MM.1S (cell line): ENCODE measurements around the gene HMOX2.

Source experiments
- DNase-seq: peaks from one replicate; pipeline ENCODE4 v3.0.0-alpha.2; 2015
- H2AFZ ChIP-seq: fragments of 300-600 bp; sonication (generic); 2 replicates; pipeline ENCODE4 v1.6.0; 2016; ENCODE audit warnings: antibody characterized with exemption, low read length
- H3F3A ChIP-seq: fragments of 300-600 bp; sonication (generic); 2 replicates; pipeline ENCODE4 v1.6.1; 2016; ENCODE audit warnings: mild to moderate bottlenecking, antibody characterized with exemption, low read length, moderate library complexity, mixed read lengths; ENCODE audit not compliant: insufficient read depth
- H3K27ac ChIP-seq: fragments of 300-600 bp; sonication (generic); 2 replicates; pipeline ENCODE4 v1.5.1; 2016; ENCODE audit warnings: mild to moderate bottlenecking, low read length
- H3K27me3 ChIP-seq: fragments of 300-600 bp; sonication (generic); replicated peaks from 2 replicates; pipeline ENCODE4 v1.6.0; 2016; ENCODE audit warnings: low read length; ENCODE audit not compliant: insufficient read depth
- H3K36me3 ChIP-seq: fragments of 300-600 bp; sonication (generic); replicated peaks from 2 replicates; pipeline ENCODE4 v1.6.1; 2016; ENCODE audit warnings: mild to moderate bottlenecking, low read length, mixed read lengths; ENCODE audit not compliant: insufficient read depth
- H3K4me1 ChIP-seq: fragments of 300-600 bp; sonication (generic); 2 replicates; pipeline ENCODE4 v1.6.1; 2016; ENCODE audit warnings: low read length, mixed read lengths
- H3K4me2 ChIP-seq: fragments of 300-600 bp; sonication (generic); 2 replicates; pipeline ENCODE4 v1.6.0; 2016; ENCODE audit warnings: low read depth, low read length
- H3K4me3 ChIP-seq: fragments of 300-600 bp; sonication (generic); 2 replicates; pipeline ENCODE4 v1.5.1; 2016; ENCODE audit warnings: low read length, mixed read lengths
- H3K79me2 ChIP-seq: fragments of 300-600 bp; sonication (generic); 2 replicates; pipeline ENCODE4 v1.6.1; 2016; ENCODE audit warnings: mixed run types, low read length, mixed read lengths
- H3K9ac ChIP-seq: fragments of 300-600 bp; sonication (generic); 2 replicates; pipeline ENCODE4 v1.6.1; 2016; ENCODE audit warnings: low read length, mixed read lengths
- H3K9me2 ChIP-seq: fragments of 300-600 bp; sonication (generic); replicated peaks from 2 replicates; pipeline ENCODE4 v1.6.1; 2016; ENCODE audit warnings: mild to moderate bottlenecking, low read length, mixed read lengths; ENCODE audit not compliant: insufficient read depth
- H3K9me3 ChIP-seq: fragments of 300-600 bp; sonication (generic); replicated peaks from 2 replicates; pipeline ENCODE4 v1.6.1; 2016; ENCODE audit warnings: mild to moderate bottlenecking, low read length, mixed read lengths; ENCODE audit not compliant: insufficient read depth
- H4K20me1 ChIP-seq: fragments of 300-600 bp; sonication (generic); 2 replicates; pipeline ENCODE4 v1.6.1; 2016; ENCODE audit warnings: mild to moderate bottlenecking, low read length, moderate library complexity, mixed read lengths; ENCODE audit not compliant: insufficient read depth
- EZH2 ChIP-seq: fragments of 300-600 bp; sonication (generic); optimal IDR thresholded peaks from 2 replicates; pipeline ENCODE3; 2017; ENCODE audit warnings: low read depth, mild to moderate bottlenecking, antibody characterized with exemption, low read length, mixed read lengths
- EZH2phosphoT487 ChIP-seq: fragments of 300-600 bp; sonication (generic); IDR thresholded peaks from 2 replicates; pipeline ENCODE4 v1.6.1; 2018; ENCODE audit warnings: antibody characterized with exemption, low read length
- TF ChIP-seq, protein P1 (sequence below): fragments of 300-600 bp; sonication (generic); IDR thresholded peaks from 2 replicates; pipeline ENCODE4 v1.5.1; 2016; ENCODE audit warnings: antibody characterized with exemption, low read length, mixed read lengths

Gene HMOX2

GRCh38 chr16:4474192-4474961 is 1.8 kb upstream of the HMOX2 start, which contains the start of gene NMRAL1:
Gene NMRAL1 (minus strand): TSS chr16:4474625. CDS start chr16:4474132, 493 bp downstream.
- H3K79me2 ChIP-seq: peaks cover 28% of the 10 kb centered on the region
- TF ChIP-seq EZH2phosphoT487: no peak
- no peak for TF ChIP-seq EZH2
- TF ChIP-seq, protein P1, sequence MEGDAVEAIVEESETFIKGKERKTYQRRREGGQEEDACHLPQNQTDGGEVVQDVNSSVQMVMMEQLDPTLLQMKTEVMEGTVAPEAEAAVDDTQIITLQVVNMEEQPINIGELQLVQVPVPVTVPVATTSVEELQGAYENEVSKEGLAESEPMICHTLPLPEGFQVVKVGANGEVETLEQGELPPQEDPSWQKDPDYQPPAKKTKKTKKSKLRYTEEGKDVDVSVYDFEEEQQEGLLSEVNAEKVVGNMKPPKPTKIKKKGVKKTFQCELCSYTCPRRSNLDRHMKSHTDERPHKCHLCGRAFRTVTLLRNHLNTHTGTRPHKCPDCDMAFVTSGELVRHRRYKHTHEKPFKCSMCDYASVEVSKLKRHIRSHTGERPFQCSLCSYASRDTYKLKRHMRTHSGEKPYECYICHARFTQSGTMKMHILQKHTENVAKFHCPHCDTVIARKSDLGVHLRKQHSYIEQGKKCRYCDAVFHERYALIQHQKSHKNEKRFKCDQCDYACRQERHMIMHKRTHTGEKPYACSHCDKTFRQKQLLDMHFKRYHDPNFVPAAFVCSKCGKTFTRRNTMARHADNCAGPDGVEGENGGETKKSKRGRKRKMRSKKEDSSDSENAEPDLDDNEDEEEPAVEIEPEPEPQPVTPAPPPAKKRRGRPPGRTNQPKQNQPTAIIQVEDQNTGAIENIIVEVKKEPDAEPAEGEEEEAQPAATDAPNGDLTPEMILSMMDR: no peak

GRCh38 chr16:4477966-4478365 is 1.8 kb downstream of the HMOX2 start:
- Histone ChIP-seq H3K79me2 (peaks cover 56% of the 10 kb centered on the region), H3F3A (peaks cover 8% of the 10 kb centered on the region), H3K36me3 (no peaks in the 10 kb centered on the region), H3K9me2 (no peaks in the 10 kb centered on the region), H3K27ac (no peak overlapping the region), H3K27me3 (no peaks in the 10 kb centered on the region), H3K4me3 (no peak overlapping the region), H4K20me1 (no peaks in the 10 kb centered on the region), H3K9me3 (no peaks in the 10 kb centered on the region), H3K4me1 (peaks cover 4% of the 10 kb centered on the region; the same call in 1 of the 2 replicates), H3K4me2 (no peak overlapping the region), H3K9ac (no peak overlapping the region), H2AFZ (no peak overlapping the region)
- DNase-seq: no peak
- TF ChIP-seq EZH2 (no peak), EZH2phosphoT487 (no peak)
- TF ChIP-seq, protein P1: no peak

More at GRCh38 chr16:4474192-4474961, 1.8 kb upstream of the HMOX2 start, which contains the start of gene NMRAL1:
- peaks cover 4% of the 10 kb centered on the region; the same call in 1 of the 2 replicates for H3K4me1 ChIP-seq
- peak within 1 kb of the TSS; percentile 40; the same call in 1 of the 2 replicates for H3K9ac ChIP-seq
- peak within 1 kb of the TSS; percentile 48 for H3K4me3 ChIP-seq
- peak within 1 kb of the TSS; percentile 57 for H3K4me2 ChIP-seq
- H3K36me3 ChIP-seq: no peaks in the 10 kb centered on the region
- no peaks in the 10 kb centered on the region for H4K20me1 ChIP-seq
- no peaks in the 10 kb centered on the region for H3K9me2 ChIP-seq
- no peaks in the 10 kb centered on the region for H3K9me3 ChIP-seq
- peak within 1 kb of the TSS; percentile 74 for H2AFZ ChIP-seq
- peaks cover 8% of the 10 kb centered on the region for H3F3A ChIP-seq
- H3K27me3 ChIP-seq: no peaks in the 10 kb centered on the region
- DNase-seq: peak; percentile 69
- H3K27ac ChIP-seq: no peak within 1 kb of the TSS

DNA sequence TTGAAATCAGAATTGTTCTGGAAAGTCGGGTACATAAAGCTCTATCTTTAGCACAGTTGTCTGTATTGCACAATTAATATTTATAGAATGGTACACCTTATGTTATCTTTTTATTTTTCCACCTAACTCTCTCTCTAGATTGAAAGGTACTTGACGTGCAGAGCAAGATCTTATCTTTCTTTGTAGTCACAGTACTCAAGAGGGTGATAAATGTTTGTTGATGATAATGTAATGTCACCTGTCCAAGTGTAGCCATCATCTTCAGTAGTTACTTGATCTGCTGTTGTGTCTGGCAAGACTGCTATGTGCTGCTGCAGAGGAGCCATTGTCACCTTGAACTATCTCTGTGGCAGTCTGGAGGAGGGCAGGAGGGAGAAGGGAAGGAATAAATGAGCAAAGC is 5.3 kb downstream of the HMOX2 start:
- peaks cover 70% of the 10 kb centered on the region for H3K79me2 ChIP-seq
- H3K9ac ChIP-seq: no peak overlapping the region
- H3K9me2 ChIP-seq: no peaks in the 10 kb centered on the region
- H4K20me1 ChIP-seq: no peaks in the 10 kb centered on the region
- H3K4me3 ChIP-seq: no peak overlapping the region
- H2AFZ ChIP-seq: no peak overlapping the region
- no peaks in the 10 kb centered on the region for H3K4me1 ChIP-seq
- H3K27me3 ChIP-seq: no peaks in the 10 kb centered on the region
- H3K36me3 ChIP-seq: no peaks in the 10 kb centered on the region
- no peaks in the 10 kb centered on the region for H3F3A ChIP-seq
- DNase-seq: no peak
- H3K9me3 ChIP-seq: no peaks in the 10 kb centered on the region
- no peak overlapping the region for H3K27ac ChIP-seq
- TF ChIP-seq EZH2: no peak
- TF ChIP-seq EZH2phosphoT487: no peak
- TF ChIP-seq, protein P1: no peak
- no peak overlapping the region for H3K4me2 ChIP-seq
